MM.1S (cell line): ENCODE measurements around the gene GTF2F2.

Source experiments
- EZH2 ChIP-seq: fragments of 300-600 bp; sonication (generic); optimal IDR thresholded peaks from 2 replicates; pipeline ENCODE3; 2017; ENCODE audit warnings: low read depth, mild to moderate bottlenecking, antibody characterized with exemption, low read length, mixed read lengths
- TF ChIP-seq, protein P1 (sequence below): fragments of 300-600 bp; sonication (generic); IDR thresholded peaks from 2 replicates; pipeline ENCODE4 v1.5.1; 2016; ENCODE audit warnings: antibody characterized with exemption, low read length, mixed read lengths

DNA sequence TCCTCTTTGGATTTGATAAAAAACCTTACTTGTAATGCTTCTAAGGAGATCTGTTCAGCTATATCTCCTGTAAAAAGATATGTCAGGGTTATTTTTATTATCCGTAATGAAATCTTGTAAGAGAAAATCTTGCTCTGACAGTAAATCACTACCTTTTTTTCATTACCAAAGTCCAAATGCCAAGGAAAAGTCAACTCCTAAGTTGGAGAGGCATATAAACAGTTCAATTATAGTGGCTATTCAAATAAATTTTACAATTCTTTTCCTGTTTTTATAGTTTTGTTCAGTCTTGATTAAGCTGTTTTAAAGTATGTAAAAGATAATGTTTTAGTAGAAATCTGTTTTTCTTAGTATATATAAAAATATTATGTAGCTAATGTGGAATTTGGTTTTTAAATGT lies 71.6 kb downstream of the GTF2F2 start:
- TF ChIP-seq, protein P1, sequence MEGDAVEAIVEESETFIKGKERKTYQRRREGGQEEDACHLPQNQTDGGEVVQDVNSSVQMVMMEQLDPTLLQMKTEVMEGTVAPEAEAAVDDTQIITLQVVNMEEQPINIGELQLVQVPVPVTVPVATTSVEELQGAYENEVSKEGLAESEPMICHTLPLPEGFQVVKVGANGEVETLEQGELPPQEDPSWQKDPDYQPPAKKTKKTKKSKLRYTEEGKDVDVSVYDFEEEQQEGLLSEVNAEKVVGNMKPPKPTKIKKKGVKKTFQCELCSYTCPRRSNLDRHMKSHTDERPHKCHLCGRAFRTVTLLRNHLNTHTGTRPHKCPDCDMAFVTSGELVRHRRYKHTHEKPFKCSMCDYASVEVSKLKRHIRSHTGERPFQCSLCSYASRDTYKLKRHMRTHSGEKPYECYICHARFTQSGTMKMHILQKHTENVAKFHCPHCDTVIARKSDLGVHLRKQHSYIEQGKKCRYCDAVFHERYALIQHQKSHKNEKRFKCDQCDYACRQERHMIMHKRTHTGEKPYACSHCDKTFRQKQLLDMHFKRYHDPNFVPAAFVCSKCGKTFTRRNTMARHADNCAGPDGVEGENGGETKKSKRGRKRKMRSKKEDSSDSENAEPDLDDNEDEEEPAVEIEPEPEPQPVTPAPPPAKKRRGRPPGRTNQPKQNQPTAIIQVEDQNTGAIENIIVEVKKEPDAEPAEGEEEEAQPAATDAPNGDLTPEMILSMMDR, result no peak
- TF ChIP-seq EZH2, result no peak
